MV-4-11 (cell line): ENCODE results near the gene HTR2C.
A peak's percentile ranks its signal among the peaks of the same experiment; 100 is the strongest.
"Not testable (repeated sequence)": the region's sequence is repeated elsewhere in the genome, so short reads cannot be mapped to it uniquely, and the experiment has no call there.

Experiments used
- DNase-seq: peaks from one replicate; lab custom pipeline; 2025; lab: John Stamatoyannopoulos, UW

HTR2C gene

DNA sequence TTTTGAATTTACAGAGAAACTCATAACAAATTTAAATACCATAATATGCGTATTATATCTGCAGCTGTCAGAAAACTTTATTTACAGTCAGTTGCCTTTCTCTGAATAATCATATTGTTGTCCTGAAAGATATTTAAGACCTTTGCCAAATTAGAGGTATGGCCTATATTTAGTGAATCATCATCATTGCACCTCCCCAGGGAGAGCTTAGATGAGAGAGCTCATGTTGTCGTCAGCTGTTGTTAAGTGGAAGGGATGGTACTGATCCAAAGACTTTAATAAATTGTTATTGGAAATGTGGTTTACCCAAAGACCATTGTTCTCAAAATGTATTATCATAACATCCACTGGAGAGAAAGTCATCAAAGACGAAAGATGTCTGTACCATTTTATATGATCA is 128.6 kb downstream of the HTR2C start:
- no peak for DNase-seq

DNA sequence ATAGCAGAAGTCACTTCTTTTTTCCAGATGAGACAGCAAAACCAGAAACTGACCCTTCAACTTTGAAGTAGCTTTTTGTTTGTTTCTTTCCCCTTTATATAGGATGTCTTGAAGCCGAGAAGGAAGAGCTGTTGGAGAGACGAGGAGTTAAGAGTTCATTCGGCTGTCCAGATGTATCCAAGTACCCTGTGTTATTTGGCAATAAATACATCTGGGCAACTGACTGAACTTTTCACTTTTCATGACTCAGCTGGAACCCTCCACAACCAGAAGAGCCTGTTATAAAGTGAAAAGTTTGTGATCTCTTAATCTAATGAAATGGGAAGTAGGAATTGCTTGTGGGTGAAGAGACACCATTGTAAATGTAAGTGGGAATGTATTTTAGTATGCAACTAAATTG is 131.2 kb downstream of the HTR2C start:
- DNase-seq = no peak

DNA sequence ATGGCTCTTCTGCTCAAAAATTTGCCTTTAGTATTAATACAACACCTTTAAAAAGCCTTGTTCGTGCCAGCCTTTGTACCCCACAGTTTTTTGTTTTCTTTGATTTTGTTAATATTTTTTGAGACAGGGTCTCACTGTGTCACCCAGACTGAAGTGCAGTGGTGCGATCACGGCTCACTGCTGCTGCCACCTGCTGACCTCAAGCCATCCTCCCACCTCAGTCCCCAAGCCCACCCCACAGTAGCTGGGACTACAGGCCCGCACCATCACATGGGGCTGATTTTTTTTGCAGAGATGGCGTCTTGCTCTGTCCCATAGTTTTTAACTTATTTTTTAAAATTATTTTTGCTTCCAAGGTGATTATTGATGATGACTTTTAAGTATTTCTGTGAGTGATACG is 134.0 kb downstream of the HTR2C start:
- no peak for DNase-seq

DNA sequence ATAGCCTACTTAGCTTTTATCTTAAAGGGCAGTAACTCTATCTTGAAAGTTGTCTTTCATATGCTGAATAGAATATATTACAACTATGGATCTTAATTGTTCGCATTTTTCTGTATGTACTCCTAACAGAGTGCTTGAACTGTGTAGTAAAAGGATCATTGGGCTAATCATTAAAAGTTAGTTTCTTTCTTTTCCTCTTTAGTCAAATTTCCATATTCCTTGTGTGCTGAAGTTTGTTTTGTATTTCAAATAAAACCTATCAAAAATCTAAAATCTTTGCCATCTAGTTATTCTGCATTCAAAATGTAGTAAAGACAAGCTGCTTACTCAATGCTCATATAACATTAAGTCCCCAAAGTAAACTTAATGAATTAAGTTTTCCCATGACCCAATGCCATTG is 182.7 kb downstream of the HTR2C start:
- no peak for DNase-seq

DNA sequence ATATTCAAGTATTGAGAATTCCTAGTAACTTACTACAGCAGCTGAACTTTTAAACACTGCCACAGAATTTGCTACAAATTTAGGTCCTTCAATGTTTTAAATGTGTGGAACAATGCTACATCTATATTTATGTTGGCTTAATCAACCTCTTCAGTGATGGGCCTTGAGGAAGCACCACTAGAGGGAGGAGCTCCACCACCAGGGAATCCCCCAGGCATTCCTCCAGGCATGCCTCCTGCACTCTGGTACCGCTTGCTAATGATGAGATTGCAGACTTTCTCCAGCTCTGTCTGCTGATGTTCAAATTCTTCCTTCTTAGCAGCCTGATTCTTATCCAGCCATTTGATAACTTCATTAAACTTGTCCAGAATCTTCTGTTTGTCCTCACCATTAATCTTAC is 190.8 kb downstream of the HTR2C start:
- DNase-seq = no peak

DNA sequence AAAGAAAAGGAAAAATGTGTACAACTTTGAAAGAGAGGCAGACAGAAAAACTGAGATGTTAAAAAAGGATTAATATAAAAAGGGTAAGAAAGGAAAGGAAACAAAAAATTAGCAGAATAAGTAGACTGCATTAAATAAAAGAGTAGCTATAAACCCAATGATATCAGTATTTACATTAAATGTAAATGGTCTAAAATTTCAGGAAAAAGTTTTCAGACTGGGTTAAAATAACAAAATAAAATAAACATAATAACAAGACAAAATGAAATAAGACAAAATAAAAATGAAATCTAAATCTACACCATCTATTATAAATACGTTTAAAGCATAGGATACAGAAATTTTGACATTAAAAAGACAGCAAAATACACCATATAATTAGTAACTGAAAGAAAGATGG is 199.0 kb downstream of the HTR2C start:
- no peak for DNase-seq

DNA sequence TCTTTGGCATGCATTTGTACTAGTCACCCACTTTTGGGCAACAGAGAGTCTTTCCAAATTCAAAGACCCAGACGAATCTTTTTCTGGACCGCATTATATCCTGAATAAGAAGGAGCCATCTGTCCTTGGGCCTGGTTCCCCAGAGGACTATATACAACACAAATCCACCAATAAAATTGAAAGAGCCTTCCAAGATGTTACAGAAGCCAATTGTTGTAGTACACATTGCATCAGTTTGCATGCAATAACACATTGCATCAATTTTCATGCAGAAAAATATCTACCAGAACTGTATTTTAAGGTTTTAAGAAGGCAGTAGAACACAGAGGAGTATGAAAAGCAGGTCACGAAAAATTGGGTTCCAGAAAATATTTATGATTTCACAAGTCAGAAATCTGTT is 203.2 kb downstream of the HTR2C start:
- no peak for DNase-seq

DNA sequence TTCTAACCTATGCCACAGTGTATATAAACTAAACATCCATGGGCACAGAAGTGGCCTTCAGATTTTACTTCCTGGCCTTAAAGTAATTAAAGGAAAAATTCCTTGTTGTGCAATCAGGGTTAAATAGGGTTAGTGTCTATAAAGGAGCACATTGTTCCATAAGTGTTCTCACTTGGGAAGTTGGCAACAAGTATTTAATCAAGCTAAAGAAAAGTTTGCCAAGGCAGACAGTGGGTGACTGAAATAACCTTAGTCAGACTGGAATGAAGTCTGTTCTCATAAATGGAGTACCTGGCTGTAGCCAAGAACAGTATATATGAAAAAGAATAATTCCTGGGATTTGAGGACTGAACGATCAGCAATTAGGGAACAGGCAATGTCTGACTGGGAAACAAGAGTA is 213.6 kb downstream of the HTR2C start:
- no peak for DNase-seq

DNA sequence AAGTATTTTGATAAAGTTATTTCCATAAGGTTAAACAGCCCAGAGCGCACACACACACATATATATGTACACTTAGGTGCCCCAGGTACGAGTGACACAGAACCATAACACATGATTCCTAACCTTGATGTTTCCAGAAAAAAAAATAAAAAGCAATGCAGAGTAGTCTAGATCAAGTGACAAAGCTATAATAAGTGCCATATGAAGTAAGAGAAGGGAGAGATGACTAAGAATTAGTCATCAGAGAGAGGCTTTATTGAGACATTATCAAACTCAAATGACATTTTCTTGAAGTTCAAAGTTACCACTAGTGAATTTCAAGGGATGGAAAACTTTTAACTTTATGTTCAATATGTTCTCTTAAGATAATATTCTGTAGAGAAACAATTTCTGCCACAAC is 215.0 kb downstream of the HTR2C start:
- no peak for DNase-seq

DNA sequence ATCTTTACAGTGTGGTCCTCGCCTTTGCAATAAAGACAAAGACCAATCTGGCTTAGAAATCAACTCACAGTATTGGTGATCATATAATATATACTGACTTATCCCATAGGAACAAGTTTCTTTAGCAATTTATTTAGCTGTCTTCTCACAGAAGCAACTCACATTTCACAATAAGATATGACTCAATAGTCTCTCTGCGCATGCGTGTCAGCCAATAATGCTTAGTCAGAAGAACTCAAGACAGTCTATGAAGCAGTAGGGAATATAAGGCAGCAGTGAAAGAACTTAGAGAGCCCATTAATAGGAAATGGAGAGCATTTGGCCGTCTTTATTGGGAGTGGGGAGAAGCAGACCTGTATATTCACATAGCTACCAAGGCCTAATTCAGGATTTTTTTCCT is 216.8 kb downstream of the HTR2C start:
- DNase-seq = peak; percentile 0

DNA sequence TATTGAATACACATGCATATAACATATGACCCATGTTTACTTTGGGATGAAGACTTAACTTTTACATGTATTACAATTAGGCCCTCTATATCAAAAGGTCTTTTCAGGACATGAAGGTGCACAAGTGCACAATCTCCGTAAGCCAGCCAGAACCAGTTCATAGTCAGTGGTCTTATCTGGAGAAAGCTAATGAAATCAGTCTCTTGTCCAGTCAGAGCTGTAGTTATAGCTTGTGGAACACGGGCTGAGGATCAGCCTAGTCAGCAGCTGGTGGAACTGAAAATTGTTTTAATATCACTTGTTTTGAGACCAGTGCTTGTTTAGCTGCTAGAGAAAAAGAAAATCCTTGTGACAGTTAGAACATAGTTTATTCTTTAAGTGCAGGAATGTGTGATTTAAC is 235.6 kb downstream of the HTR2C start:
- no peak for DNase-seq

DNA sequence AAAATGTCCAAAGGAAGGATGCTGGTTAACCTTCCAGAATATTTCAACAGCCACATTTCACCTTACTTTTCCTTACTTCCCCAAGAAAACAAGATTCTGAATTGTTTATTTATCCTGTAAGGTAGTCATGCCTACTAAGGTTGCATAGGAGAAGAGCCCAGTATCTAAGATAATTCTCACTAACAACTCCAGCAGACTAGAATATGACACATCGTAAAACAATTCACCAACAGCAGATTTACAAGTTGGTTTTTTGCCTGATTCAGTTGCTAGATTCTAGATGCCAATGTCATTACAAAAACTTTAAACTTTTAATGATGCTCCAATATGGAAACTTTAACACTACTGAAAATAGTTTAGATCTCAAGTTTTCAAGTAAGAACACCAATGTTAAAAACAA is 257.2 kb downstream of the HTR2C start:
- DNase-seq = no peak

DNA sequence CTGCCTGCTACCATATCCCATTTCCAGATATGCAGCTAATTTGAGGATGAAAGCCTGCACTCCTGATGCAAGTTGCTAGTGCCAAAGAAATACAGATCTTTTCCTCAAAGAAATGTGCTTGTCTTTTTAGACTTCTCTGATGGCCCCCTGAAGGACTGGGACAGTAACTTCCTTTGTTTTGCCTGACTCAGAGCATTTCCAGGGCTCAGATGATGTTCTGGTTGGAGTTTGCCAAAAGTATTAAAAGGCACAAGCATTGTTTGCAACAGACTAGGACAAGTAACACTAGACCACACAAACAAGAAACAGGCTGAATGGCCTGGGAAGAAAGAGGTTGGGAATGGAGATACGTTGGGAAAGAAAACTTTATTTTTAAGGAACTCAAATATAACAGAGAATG is 258.3 kb downstream of the HTR2C start:
- DNase-seq = no peak

DNA sequence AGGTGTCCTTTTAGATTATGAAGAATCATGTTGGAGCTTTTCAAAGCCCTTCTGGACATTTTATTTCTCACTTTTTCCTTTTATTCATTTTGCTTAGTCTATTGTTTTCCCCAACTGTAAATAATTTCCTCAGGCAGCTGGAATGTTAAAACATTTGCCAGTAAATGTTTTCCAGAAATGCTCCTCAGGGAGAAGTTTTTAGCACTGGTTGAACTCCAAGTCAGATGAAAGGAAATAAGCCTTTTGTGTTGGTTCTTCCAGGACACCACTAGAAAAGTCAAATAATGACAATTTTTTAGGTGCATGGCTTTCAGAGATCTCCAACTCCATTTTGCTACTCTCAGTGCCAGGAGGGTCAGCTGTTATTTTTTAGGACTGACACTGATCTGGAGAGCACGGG is 305.6 kb downstream of the HTR2C start:
- no peak for DNase-seq

DNA sequence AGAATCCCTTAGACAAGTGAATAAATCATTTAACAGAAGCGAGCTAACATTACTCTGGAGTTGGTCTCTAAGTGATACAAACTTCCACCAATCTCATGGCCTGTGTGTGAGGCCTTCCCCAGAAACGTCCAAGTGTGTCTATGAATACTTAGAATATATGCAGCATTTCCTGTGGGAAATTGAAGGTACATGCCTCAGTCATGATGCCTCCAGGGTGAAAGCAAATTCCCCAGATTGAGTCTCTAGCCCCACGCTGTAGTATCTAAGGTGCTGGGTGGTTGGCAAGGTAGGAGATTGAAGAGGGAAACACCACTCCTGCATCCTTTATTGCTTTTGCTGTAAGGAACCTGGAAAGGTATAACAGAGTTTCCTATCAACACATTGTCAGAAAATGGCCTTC is 319.7 kb downstream of the HTR2C start:
- no peak for DNase-seq

DNA sequence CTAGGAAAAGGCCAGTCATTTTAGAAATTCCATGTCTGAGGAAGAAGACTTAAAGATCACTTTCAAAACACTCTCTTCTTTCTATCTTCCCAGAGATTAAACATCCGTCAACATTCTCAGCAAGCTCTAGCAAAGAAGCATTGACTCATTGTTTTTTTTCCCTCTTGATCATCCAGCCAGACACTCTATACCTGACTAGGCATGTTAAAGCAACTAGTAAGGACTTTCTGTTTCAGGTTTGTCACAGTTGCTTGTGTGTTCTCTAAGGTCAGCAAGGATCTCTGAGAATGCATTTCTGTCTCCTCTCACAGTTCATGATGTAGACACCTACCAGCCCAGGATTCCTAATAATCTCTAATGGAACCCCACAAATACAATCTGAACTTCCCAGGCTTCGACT is 321.4 kb downstream of the HTR2C start:
- no peak for DNase-seq

DNA sequence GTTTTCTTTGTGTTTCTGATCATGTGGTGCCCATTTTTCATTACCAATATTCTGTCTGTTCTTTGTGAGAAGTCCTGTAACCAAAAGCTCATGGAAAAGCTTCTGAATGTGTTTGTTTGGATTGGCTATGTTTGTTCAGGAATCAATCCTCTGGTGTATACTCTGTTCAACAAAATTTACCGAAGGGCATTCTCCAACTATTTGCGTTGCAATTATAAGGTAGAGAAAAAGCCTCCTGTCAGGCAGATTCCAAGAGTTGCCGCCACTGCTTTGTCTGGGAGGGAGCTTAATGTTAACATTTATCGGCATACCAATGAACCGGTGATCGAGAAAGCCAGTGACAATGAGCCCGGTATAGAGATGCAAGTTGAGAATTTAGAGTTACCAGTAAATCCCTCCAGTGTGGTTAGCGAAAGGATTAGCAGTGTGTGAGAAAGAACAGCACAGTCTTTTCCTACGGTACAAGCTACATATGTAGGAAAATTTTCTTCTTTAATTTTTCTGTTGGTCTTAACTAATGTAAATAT is 323.2 kb downstream of the HTR2C start:
- no peak for DNase-seq

DNA sequence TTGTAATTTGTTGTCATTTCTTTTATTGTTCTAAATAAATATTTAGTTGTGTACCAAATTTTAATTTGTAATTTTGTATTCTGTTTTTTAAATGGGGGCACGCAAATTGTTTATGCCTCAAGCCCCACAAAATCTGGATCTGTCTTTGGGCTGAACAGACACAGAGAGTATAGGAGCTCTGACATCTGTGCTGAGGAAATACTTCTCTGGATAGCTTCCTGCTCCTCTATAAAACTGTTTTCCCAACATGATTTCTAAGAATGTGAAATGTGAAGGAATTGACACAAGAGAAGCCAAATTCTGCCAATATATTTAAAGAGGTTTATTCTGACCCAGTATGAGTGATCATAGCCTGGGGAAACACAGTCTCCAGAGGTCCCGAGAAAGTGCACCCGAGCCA is 340.5 kb downstream of the HTR2C start:
- no peak for DNase-seq

DNA sequence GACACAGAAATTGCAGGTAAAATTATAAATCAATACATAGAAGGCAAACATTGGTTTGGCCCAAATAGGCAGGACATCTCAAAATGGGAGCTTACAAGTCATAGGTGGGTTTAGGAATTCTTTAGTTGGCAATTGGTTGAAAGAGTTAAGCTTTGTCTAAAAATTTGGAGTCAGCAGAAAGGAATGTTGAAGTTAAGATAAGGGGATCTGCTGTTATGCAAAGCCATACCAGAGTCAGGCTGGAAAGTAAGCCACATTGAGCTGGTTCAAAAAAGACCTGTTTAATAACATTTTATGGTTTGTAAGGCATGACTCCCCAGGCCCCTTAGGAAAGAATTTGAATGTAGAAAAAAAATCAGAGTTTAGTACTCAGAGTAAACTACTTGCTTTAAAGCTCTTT is 341.0 kb downstream of the HTR2C start:
- no peak for DNase-seq

DNA sequence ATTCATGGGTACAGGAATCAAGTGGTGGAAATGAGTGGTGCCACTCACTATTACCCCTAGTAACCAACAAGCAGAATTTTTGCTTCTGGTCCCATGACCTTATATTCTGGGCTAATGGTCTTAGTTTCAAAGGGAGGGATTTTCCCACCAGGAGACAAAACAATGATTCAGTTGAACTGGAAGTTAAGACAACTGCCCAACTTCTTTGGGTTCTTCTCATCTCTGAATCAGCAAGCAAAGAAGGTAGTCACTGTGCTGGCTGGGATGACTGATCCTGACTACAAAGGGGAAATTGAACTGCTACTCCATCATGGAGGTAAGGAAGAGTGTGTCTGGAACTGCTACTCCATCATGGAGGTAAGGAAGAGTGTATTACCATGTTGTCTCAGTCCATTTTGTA is 346.3 kb downstream of the HTR2C start:
- DNase-seq = no peak

DNA sequence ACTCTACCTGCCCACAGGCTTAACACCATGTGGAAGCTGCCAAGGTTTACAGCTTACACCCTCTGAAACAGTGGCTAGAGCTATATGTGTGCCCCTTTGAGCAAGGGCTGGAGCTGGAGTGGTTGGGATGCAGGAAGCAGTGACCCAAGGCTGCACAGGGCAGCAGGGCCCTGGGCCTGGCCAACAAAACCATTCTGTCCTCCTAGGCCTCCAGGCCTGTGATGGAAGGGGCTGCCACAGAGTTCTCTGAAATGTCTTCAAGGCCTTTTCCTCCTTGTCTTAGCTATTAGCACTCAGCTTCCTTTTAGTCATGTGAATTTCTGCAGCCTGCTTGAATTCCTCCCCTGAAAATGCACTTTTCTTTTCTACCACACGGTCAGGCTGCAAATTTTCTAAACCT is 348.7 kb downstream of the HTR2C start:
- DNase-seq = no peak

DNA sequence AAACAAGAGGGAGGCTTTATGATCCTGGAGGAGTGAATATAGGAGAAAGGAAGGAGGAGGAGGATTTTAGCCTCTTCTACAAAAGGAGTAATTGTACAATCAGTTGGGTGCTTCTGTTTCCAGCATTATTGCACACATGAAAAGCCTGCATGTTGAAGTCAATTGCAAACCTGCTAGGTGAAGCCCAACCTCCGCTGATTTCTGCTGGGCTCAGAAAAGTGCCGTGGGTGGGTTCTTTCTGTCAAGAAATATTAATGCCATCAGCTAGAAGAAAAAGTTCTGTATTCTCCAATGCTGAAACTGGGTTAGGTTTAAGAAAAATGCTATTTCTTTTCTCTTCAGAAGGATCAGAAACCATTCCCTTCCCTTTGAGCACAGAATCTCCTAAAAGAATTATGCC is 349.4 kb downstream of the HTR2C start:
- not testable (repeated sequence) for DNase-seq

DNA sequence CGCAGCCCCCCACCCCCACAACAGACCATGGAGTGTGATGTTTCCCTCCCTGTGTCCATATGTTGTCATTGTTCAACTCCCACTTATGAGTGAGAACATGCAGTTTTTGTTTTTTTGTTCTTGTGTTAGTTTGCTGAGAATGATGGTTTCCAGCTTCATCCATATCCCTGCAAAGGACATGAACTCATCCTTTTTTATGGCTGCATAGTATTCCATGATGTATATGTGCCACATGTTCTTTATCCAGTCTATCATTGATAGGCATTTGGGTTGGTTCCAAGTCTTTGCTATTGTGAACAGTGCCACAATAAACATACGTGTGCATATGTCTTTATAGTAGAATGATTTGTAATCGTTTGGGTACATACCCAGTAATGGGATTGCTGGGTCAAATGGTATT is 353.2 kb downstream of the HTR2C start:
- not testable (repeated sequence) for DNase-seq

DNA sequence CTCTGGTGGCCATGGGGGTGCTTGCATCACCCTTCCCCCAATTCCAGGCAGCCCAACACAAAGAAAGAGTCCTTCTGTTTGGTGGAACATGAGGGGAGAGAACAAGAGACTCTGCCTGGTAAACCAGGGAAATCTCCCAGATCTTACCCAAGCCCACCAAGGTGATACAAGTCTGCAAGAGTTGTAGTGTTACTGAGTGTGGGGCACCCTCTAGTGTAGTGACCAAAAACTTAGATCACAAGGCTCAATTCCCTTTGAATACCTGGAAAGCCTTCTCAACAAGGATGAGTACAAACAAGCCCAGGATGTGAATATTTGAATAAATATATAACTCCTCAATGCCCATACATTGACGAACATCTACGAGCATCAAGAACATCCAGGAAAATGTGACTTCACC is 368.8 kb downstream of the HTR2C start:
- DNase-seq = no peak
